Measurements from ENCODE around the gene C17orf67. TPM values are rescaled to one million over a fixed set of nuclear protein-coding genes. Genes with fewer than 3 reads are reported as not detected.

The C17orf67 gene
- total RNA-seq, 1 experiment from 2014 or later: 1.0 TPM

DNA sequence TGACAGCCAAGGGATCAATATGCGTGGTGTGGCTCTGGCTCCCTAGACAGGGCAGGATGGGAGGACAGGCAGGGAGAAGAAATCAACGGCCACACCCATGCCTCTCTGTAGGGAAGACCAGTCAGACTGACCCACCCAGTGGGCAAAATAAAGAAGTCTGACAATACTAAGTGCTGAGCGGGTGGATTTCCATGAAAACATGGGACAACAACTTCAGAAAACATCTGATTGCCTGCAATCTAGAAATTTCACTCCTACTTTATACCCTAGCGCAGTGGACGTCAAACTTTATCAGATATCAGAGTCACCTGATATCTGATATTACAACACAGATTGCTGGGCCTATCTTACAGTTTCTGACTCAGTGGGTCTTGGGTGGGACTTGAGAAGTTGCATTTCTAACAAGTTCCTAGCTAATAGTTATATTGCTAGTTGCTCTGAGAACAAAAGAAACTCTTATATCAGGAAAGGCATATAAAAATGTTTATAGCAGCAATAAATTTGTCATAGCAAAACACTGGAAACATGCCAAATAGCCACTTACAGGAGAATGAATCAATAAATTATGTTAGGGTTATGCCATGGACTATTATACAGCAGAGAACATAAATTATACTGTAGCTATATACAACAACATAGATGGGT lies 38.4 kb downstream of the C17orf67 start:
- no peak overlapping the region for H3K4me3 Mint-ChIP-seq
- no peaks in the 10 kb centered on the region for H3K23me2 ChIP-seq (ENCODE audit: insufficient read length, low read depth, low read length, poor library complexity, severe bottlenecking)
- H3K79me2 ChIP-seq (ENCODE audit: insufficient read depth, low read length): no peaks in the 10 kb centered on the region
- H3K56ac ChIP-seq (ENCODE audit: insufficient read length, low read depth, low read length): no peak overlapping the region
- H2BK20ac ChIP-seq (ENCODE audit: low read depth, low read length, poor library complexity, severe bottlenecking): no peak overlapping the region
- no peaks in the 10 kb centered on the region for H3K79me1 ChIP-seq (ENCODE audit: insufficient read depth, low read depth, low read length, poor library complexity, severe bottlenecking)
- no peak overlapping the region for H3K27ac ChIP-seq (ENCODE audit: insufficient read length, low read depth, low read length)
- H3K36me3 Mint-ChIP-seq (ENCODE audit: insufficient read depth in 1 of 3, low read depth in 3 of 3): peaks cover 4 to 10% (median 6%) of the 10 kb centered on the region in 3 experiments; a peak in 6 of 7 replicates
- no peak overlapping the region for H3K4ac ChIP-seq (ENCODE audit: low read depth, low read length)
- no peak overlapping the region for H4K8ac ChIP-seq (replicated peaks; ENCODE audit: insufficient read length, low read depth, low read length)
- no CpG with 5 or more reads among the region's 5 CpGs for WGBS (ENCODE audit: extremely low coverage, insufficient read length, low lambda C conversion rate)
- no peak overlapping the region for H3K27ac Mint-ChIP-seq
- H3K27me3 ChIP-seq (ENCODE audit: insufficient read depth, low read length): no peaks in the 10 kb centered on the region
- H3T11ph ChIP-seq (ENCODE audit: low read length): no peak overlapping the region
- TF ChIP-seq CTCF (conservative IDR thresholded peaks at IDR 0.05): no peak
- H3K14ac ChIP-seq (ENCODE audit: insufficient read depth, low read length): no peak overlapping the region
- no peak for DNase-seq
- H3K9me3 Mint-ChIP-seq: peaks cover 6% of the 10 kb centered on the region in 2 experiments; a peak in 4 of 5 replicates
- H3K23ac ChIP-seq (ENCODE audit: insufficient read length, low read depth, low read length): no peak overlapping the region
- H3K4me1 Mint-ChIP-seq: peaks cover 7 to 15% of the 10 kb centered on the region in 2 experiments
- no peak overlapping the region for H2BK12ac ChIP-seq (ENCODE audit: insufficient read length, low read depth, low read length)
- no peak overlapping the region for H4K5ac ChIP-seq (ENCODE audit: insufficient read length, low read depth, low read length)
- H3K4me1 ChIP-seq (ENCODE audit: insufficient read depth, low read length): peaks cover 2% of the 10 kb centered on the region; the same call in 1 of the 2 replicates
- no peak overlapping the region for H2BK5ac ChIP-seq (ENCODE audit: insufficient read length, low read length)
- no peaks in the 10 kb centered on the region for H4K20me1 ChIP-seq (ENCODE audit: control insufficient read depth, insufficient read depth, insufficient read length)
- H2BK15ac ChIP-seq (ENCODE audit: low read depth, low read length): no peak overlapping the region
- no peak overlapping the region for H4K91ac ChIP-seq (ENCODE audit: insufficient read length, low read depth, low read length)
- H2AFZ ChIP-seq (ENCODE audit: low read length): no peak overlapping the region
- H3K18ac ChIP-seq (ENCODE audit: insufficient read length, low read depth, low read length): no peak overlapping the region
- H3K27me3 Mint-ChIP-seq (ENCODE audit: low read depth): peaks cover 5% of the 10 kb centered on the region
- no peak overlapping the region for H3K9ac ChIP-seq (ENCODE audit: extremely low read depth, insufficient read length, low read length)
- no peaks in the 10 kb centered on the region for H3K9me3 ChIP-seq (ENCODE audit: control insufficient read depth, low read depth, low read length)
- H3K4me2 ChIP-seq (ENCODE audit: insufficient read depth, insufficient read length, low read length): no peak overlapping the region
- H2AK5ac ChIP-seq (ENCODE audit: insufficient read length, low read length): no peak overlapping the region
- H2BK120ac ChIP-seq (ENCODE audit: low read depth, low read length, poor library complexity, severe bottlenecking): no peak overlapping the region

Data from H9 (cell line).